Activated T-helper 1 cell treated with anti-CD3 and anti-CD28 coated beads, Interleukin-12 subunit alpha, Interleukin-12 subunit beta, Interleukin-2, Interleukin-4 antibody, amounts not matched to agents 30 ng/mL and 10 ng/mL and 1 ng/mL, durations not matched to agents 14 hours and 24 hours and 36 hours (primary cell): ENCODE measurements around the gene THUMPD1. TPM values are rescaled to one million over a fixed set of nuclear protein-coding genes. Genes with fewer than 3 reads are reported as not detected.
"Not testable (repeated sequence)": the region's sequence is repeated elsewhere in the genome, so short reads cannot be mapped to it uniquely, and the experiment has no call there.

Experiments used
- DNase-seq: peaks from one replicate; pipeline ENCODE4 v3.0.0; 2021; ENCODE audit warnings: low spot score
- H3K27ac Mint-ChIP-seq: one replicate; pipeline ENCODE4 v1.8.0; 2021; ENCODE audit warnings: mild to moderate bottlenecking, mixed read lengths
- H3K27me3 Mint-ChIP-seq: one replicate; pipeline ENCODE4 v1.8.0; 2022; ENCODE audit warnings: mild to moderate bottlenecking, moderate library complexity, mixed read lengths; ENCODE audit not compliant: insufficient read depth
- H3K36me3 Mint-ChIP-seq: one replicate; pipeline ENCODE4 v1.8.0; 2021; ENCODE audit warnings: low read depth, mixed read lengths
- H3K4me1 Mint-ChIP-seq: one replicate; pipeline ENCODE4 v1.8.0; 2021; ENCODE audit warnings: low read depth, mixed read lengths
- H3K4me3 Mint-ChIP-seq: one replicate; pipeline ENCODE4 v1.8.0; 2021; ENCODE audit warnings: mild to moderate bottlenecking, moderate library complexity, mixed read lengths
- H3K9me3 Mint-ChIP-seq: one replicate; pipeline ENCODE4 v1.8.0; 2021; ENCODE audit warnings: mixed read lengths
- intact Hi-C: fragments of 100-400 bp; cut with micrococcal nuclease; formaldehyde crosslinking; loops from one replicate; pipeline ENCODE4 v1.15.1; 2024
- total RNA-seq: library from RNA; stranded (reverse); gene quantifications from 2 replicates; pipeline ENCODE4 v1.2.3, GENCODE V29; 2022

The THUMPD1 gene
- total RNA-seq, 1 donor from 2014 or later: 43.3 TPM

DNA sequence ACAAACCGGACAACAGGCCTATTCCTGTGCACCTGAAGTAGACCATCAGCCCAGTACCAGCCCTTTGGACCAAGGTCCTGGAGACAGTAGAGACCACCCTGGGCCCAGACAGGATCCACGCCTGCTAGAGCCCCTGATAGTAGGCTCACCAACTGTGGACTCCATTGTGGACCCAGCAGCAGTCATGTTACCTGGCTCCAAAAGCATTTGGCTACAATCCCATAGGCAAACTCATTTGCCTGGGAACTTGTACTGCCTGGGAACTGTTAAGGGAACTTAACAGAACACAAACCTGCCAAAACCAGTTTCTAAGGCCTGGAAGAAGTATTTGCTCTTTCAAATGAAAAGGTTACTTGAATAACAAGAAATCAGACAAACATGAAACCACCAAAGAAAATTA, 34.2 kb downstream of the THUMPD1 start:
- H3K36me3 Mint-ChIP-seq: no peaks in the 10 kb centered on the region
- DNase-seq: no peak
- H3K27me3 Mint-ChIP-seq: no peaks in the 10 kb centered on the region
- H3K4me1 Mint-ChIP-seq: no peaks in the 10 kb centered on the region
- no peaks in the 10 kb centered on the region for H3K9me3 Mint-ChIP-seq
- H3K27ac Mint-ChIP-seq: no peak overlapping the region
- intact Hi-C loops: no loop called here
- no peak overlapping the region for H3K4me3 Mint-ChIP-seq

DNA sequence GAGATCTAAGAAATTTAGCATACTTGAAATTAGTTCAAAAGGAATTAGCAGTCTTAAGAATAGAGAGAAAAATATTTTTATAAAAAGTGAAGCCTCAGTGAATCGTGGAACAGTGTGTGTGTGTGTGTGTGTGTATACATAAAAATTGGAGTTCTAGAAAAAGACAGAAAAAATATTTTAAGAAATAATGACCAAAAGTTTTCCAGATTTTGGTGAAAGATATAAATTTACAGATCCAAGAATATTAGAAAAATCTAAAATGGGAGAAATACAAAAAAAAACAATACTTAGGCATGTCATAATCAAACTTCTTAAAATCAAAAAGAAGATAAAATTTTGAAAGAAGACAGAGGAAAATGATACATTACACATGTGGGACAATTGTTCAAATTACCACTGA, 35.6 kb downstream of the THUMPD1 start:
- H3K27me3 Mint-ChIP-seq, intact Hi-C loops, H3K9me3 Mint-ChIP-seq, H3K4me1 Mint-ChIP-seq, H3K4me3 Mint-ChIP-seq, H3K36me3 Mint-ChIP-seq, H3K27ac Mint-ChIP-seq, DNase-seq: not testable (repeated sequence)

DNA sequence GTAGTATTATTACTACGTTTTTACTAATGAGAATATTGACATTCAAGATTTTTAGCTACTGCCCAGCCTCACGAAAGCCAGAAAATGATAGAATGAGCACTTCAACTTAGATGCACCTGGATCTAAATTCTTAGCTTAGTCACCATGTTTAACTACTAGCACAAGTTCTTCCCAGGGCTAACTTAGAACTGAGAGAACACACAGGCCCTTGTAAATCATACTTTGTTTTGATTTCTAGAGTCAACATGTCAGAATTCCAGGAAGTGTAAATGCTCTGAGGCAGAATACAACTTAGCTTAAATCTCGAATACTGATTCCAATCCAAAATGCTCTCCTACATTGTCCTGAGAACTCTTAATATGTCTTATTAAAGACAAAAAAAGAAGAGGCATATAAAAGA, 37.3 kb downstream of the THUMPD1 start:
- Mint-ChIP-seq H3K27ac (no peak overlapping the region), H3K4me1 (no peaks in the 10 kb centered on the region), H3K4me3 (no peak overlapping the region), H3K36me3 (no peaks in the 10 kb centered on the region), H3K27me3 (no peaks in the 10 kb centered on the region), H3K9me3 (no peaks in the 10 kb centered on the region)
- DNase-seq: no peak
- intact Hi-C loops: no loop called here

DNA sequence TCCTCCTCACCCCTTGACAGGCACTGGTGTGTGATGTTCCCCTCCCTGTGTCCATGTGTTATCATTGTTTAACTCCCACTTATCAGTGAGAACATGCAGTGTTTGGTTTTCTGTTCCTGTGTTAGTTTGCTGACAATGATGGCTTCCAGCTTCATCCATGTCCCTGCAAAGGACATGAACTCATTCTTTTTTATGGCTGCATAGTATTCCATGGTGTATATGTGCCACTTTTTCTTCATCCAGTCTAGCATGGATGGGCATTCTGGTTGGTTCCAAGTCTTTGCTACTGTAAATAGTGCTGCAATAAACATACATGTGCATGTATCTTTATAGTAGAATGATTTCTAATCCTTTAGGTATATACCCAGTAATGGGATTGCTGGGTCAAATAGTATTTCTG, 39.9 kb downstream of the THUMPD1 start:
- H3K27me3 Mint-ChIP-seq, H3K9me3 Mint-ChIP-seq, intact Hi-C loops, DNase-seq, H3K4me1 Mint-ChIP-seq, H3K4me3 Mint-ChIP-seq, H3K36me3 Mint-ChIP-seq, H3K27ac Mint-ChIP-seq: not testable (repeated sequence)

DNA sequence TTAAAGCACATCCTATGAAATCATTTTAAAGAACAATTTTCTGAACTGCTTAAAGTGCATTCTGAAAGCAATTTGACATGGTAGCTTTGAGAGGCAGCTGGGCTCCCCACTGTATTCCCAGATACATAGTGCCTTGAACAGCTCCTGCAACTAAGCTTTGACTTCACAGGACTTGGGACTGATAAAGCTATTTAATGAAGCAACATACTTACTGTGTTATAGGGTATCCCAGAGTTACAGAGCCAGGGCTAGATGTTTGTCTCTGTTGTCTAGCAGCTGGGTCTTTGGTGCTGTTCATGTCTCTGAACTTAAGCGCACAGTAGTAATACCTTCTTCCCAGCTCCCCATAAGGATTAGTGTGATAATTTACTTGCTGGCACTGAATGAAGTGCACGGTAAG, 45.0 kb downstream of the THUMPD1 start:
- DNase-seq: no peak
- no peaks in the 10 kb centered on the region for H3K4me1 Mint-ChIP-seq
- intact Hi-C loops: no loop called here
- H3K27me3 Mint-ChIP-seq: peaks cover 7% of the 10 kb centered on the region
- no peaks in the 10 kb centered on the region for H3K36me3 Mint-ChIP-seq
- H3K4me3 Mint-ChIP-seq: no peak overlapping the region
- no peaks in the 10 kb centered on the region for H3K9me3 Mint-ChIP-seq
- H3K27ac Mint-ChIP-seq: no peak overlapping the region

DNA sequence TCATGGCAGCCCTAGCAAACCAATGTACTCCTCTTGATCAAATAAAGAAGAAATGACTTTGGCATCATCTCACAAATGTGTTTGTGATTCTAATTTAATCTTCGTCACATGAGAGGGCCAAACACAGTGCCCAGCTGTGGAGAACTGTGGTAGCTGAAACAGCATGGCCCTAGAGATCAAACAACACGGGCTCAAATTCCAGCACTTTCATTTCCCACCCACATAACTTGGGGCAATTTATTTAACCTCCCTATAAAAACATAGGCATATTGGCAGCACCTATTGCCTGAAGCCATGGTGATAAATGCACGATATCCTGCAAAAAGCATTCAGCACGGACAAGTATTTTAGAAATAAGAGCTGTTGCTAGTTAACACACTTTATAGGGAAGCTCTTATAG, 46.6 kb downstream of the THUMPD1 start:
- H3K9me3 Mint-ChIP-seq: no peaks in the 10 kb centered on the region
- H3K27me3 Mint-ChIP-seq: peaks cover 8% of the 10 kb centered on the region
- no peaks in the 10 kb centered on the region for H3K4me1 Mint-ChIP-seq
- H3K27ac Mint-ChIP-seq: no peak overlapping the region
- intact Hi-C loops: no loop called here
- no peak overlapping the region for H3K4me3 Mint-ChIP-seq
- no peak for DNase-seq
- no peaks in the 10 kb centered on the region for H3K36me3 Mint-ChIP-seq

DNA sequence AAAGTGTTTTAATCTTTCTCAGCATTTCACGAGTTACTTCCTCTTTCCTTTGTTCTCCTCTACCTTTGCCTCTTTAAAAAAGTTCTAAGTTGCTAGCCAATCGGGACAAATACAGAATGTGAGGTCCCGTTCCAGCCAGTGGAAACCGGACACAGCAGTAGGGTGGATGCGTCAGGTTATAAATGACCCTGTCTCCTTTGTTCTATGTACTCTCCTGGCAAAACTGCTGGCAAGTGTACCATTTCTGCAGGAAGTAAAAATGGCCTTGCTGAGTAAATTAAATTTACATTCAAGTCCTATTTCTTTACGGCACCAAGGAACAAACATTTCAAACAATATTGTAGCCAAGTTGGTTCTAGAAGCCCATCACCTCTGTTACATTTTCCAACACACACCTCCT, 47.5 kb downstream of the THUMPD1 start:
- H3K27me3 Mint-ChIP-seq, H3K4me1 Mint-ChIP-seq: not testable (repeated sequence)

DNA sequence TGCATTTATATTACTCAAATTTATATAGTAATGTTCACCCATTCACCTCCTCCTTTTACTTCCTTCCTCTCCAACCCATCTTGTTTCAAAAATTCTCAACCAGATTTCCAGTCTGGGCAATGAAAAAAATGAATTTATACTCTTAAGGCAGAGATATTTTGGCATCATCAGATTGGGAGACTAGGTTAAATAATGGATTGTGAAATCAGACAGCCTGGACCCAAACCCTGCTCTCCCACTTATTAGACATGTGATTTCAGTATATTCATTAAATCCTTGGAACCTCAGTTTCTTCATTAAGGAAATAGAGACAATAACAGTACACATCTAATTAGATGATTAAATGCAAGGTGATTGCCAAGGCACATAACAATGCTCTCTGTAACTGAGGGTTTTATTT, 52.0 kb downstream of the THUMPD1 start:
- H3K4me3 Mint-ChIP-seq: no peak overlapping the region
- H3K27ac Mint-ChIP-seq: no peak overlapping the region
- peaks cover 10% of the 10 kb centered on the region for H3K27me3 Mint-ChIP-seq
- H3K4me1 Mint-ChIP-seq: no peaks in the 10 kb centered on the region
- intact Hi-C loops: no loop called here
- no peaks in the 10 kb centered on the region for H3K9me3 Mint-ChIP-seq
- DNase-seq: no peak
- no peaks in the 10 kb centered on the region for H3K36me3 Mint-ChIP-seq

More for the DNA sequence above, 47.5 kb downstream of the THUMPD1 start:
- H3K9me3 Mint-ChIP-seq, H3K36me3 Mint-ChIP-seq, H3K4me3 Mint-ChIP-seq, H3K27ac Mint-ChIP-seq, DNase-seq, intact Hi-C loops: not testable (repeated sequence)

DNA sequence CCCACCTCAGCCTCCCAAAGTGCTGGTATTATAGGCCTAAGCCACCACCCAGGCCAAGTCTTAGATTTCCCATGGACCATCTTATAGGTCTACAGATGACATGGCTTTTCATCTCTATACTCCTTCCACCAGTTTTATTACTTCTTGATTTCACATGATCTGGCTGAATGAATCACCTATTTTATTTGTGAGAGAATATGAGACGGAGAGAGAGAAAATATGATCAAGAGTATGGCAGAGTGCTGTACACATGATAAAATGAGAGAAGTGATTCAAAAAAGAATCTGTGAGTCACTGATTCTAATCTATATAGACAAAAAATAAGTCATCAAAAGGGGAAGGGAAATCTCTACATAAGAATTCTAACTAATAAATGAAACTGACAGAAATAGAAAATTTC, 57.8 kb downstream of the THUMPD1 start:
- no peak overlapping the region for H3K27ac Mint-ChIP-seq
- intact Hi-C loops: no loop called here
- H3K9me3 Mint-ChIP-seq: no peaks in the 10 kb centered on the region
- no peak for DNase-seq
- H3K4me3 Mint-ChIP-seq: no peak overlapping the region
- no peaks in the 10 kb centered on the region for H3K27me3 Mint-ChIP-seq
- H3K36me3 Mint-ChIP-seq: no peaks in the 10 kb centered on the region
- no peaks in the 10 kb centered on the region for H3K4me1 Mint-ChIP-seq

Other genes starting within 250 kb of the THUMPD1 start
- gene ACSM2B, start 165.5 kb downstream of the THUMPD1 start, total RNA-seq: not detected in 2 replicates
- not detected in 2 replicates for gene ACSM1, start 44.1 kb downstream of the THUMPD1 start, total RNA-seq
- gene ACSM3, start 22.2 kb upstream of the THUMPD1 start, total RNA-seq: 1.9 and 2.9 TPM in 2 replicates
- 13.9 and 14.2 TPM in 2 replicates for gene ERI2, start 64.7 kb upstream of the THUMPD1 start, total RNA-seq
- 7.7 and 8.3 TPM in 2 replicates for gene REXO5, start 64.7 kb upstream of the THUMPD1 start, total RNA-seq
- gene DCUN1D3, start 158.5 kb upstream of the THUMPD1 start, total RNA-seq: 14.5 and 16.7 TPM in 2 replicates
- 21.2 and 23.7 TPM in 2 replicates for gene LYRM1, start 159.0 kb upstream of the THUMPD1 start, total RNA-seq